Measurements from ENCODE around the gene ZNF444. TPM values are rescaled to one million over a fixed set of nuclear protein-coding genes. Genes with fewer than 3 reads are reported as not detected.

The ZNF444 gene
- 10 to 100 TPM in 3 of 4 donors, 1 to 10 TPM in 1; 5.3 to 38.9 (median 21.0) TPM for total RNA-seq

DNA sequence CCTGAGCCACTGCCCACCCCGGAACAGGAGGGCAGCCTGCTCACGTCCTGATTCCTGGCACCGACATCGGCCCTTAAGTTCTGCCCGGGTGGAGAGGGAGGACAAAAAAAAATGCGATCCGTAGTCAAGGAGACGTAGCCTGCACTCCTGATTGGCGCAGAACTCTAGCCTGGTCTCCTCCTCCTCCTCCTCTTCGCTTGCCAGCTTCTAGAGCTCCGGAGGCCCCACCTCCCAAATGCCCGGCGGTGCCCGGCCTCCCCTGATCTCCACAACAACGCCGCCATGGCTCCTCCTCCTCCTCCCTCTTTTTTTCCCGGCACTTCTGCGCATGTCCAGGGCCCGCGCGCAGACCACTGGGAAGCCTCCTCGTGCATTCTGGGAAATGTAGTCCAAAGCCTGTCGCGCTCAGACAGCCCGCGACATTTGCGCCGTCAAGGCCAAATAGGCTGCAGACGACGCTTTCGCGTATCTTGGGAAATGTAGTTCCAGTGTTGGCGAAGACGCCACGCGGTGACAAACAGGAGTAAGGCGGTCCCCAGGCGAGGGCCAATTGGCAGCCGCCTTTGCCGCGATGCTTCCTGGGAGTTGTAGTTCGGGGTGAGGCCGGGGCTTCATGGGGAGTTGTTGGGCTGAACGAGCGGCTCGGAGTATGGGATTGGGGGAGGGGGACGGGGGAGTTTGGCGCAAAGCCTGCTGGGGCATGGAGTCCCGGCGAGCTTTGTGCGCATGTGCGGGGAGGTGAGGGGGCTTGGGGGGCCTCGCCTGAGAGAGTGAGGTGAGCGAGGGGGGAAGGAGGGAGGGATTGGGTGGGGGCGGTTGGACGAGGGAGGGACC is at the start of gene ZNF444:
Gene ZNF444 (plus strand): TSS at position 705 of the 834 bp plus-strand sequence. CDS start 5,625 bp downstream, outside the sequence.
- Histone ChIP-seq H3K27me3 (no peaks in the 10 kb centered on the region), H3K4me1 (no peaks in the 10 kb centered on the region), H3K27ac (peak within 1 kb of the TSS; percentile 93), H3K36me3 (no peaks in the 10 kb centered on the region), H3K9me3 (no peaks in the 10 kb centered on the region), H3K4me3 (peak within 1 kb of the TSS; percentile 57 to 66)
- intact Hi-C loops (cut with DNase I; ENCODE audit: low total_unique reads), result no loop called here
- TF ChIP-seq, protein P1, sequence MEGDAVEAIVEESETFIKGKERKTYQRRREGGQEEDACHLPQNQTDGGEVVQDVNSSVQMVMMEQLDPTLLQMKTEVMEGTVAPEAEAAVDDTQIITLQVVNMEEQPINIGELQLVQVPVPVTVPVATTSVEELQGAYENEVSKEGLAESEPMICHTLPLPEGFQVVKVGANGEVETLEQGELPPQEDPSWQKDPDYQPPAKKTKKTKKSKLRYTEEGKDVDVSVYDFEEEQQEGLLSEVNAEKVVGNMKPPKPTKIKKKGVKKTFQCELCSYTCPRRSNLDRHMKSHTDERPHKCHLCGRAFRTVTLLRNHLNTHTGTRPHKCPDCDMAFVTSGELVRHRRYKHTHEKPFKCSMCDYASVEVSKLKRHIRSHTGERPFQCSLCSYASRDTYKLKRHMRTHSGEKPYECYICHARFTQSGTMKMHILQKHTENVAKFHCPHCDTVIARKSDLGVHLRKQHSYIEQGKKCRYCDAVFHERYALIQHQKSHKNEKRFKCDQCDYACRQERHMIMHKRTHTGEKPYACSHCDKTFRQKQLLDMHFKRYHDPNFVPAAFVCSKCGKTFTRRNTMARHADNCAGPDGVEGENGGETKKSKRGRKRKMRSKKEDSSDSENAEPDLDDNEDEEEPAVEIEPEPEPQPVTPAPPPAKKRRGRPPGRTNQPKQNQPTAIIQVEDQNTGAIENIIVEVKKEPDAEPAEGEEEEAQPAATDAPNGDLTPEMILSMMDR (IDR thresholded peaks at IDR 0.05), result peak in 1 of 4 experiments; percentile 17
- peak; percentile 48 to 56 for TF ChIP-seq POLR2A (IDR thresholded peaks at IDR 0.05)
- peak; percentile 99 for DNase-seq

DNA sequence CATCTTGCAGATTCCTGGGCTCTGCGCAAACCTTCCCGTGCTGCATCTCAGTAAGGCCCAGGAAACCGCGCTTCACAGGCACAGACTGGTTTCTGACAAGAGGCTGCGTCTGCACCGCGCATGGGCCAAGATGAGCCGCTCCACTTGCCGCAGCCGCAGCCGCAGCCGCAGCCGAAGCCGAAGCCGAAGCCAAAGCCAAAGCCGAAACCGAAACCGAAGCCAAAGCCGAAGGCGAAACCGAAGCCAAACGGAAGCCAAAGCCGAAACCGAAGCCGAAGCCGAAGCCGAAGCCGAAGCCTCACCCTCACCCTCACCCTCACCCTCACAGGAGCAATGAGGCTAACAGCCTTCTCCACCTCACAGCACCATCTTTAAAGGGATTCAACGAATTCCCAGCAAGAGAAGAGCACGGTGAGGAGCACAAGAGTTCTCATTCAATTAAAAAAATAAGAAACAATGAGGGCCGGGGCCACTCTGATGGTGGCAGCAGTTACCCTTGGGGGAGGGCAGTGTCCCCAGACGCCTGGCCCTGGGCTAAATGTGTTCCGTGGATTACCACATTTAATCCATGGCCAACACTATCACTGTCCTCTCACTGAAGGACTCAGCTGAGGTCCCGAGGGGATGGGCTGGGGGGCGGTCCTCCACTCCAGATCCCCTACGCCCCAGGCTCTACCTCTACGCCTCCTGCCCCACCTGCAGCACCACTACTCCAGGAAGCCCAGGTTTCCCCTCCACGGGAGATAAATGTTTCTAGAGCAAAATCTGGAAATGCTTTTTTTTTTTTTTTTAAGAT is 49.1 kb upstream of the ZNF444 start:
- intact Hi-C loops (cut with DNase I; ENCODE audit: low total_unique reads), result no loop called here
- H3K4me3 ChIP-seq, result no peak overlapping the region
- DNase-seq, result no peak
- no peaks in the 10 kb centered on the region for H3K4me1 ChIP-seq
- H3K27me3 ChIP-seq, result no peaks in the 10 kb centered on the region
- H3K27ac ChIP-seq, result peak overlapping the region in 1 of 2 donors; percentile 35
- H3K36me3 ChIP-seq, result no peaks in the 10 kb centered on the region
- no peaks in the 10 kb centered on the region for H3K9me3 ChIP-seq
- TF ChIP-seq, protein P1 (IDR thresholded peaks at IDR 0.05), result no peak
- TF ChIP-seq POLR2A (IDR thresholded peaks at IDR 0.05), result no peak

DNA sequence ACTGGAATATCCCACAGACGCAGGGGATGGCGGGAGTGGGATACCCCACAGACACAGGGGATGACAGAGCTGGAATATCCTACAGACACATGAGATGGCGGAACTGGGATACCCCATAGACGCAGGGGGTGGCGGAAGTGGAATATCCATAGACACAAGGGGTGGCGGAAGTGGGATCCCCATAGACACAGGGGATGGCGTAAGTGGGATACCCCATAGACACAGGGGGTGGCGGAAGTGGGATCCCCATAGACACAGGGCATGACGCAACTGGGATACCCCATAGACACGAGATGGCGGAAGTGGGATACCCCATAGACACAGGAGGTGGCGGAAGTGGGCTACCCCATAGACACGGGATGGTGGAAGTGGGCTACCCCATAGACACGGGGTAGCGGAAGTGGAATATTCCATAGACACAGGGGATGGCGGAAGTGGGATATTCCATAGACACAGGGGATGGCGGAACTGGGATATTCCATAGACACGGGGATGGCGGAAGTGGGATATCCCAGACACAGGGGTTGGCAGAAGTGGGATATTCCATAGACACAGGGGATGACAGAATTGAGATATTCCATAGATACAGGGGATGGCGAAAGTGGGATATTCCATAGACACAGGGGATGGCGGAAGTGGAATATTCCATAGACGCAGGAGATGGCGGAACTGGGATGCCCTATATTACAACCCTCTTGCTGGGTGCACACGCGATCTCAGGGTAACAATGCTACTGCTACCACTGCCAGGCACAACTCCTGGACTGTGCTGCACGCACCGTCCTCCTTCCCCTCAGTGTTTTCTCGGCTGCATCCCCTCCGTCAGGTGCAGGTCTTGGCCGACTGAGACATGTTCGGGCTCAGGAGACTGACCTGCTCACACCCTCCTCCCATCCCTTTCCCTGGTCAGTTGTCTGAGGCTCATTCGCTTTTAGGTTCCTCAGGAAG is 48.1 kb upstream of the ZNF444 start:
- no peak for DNase-seq
- Histone ChIP-seq H3K36me3 (no peaks in the 10 kb centered on the region), H3K4me1 (no peaks in the 10 kb centered on the region), H3K27ac (no peak overlapping the region), H3K27me3 (no peaks in the 10 kb centered on the region), H3K9me3 (no peaks in the 10 kb centered on the region), H3K4me3 (no peak overlapping the region)
- intact Hi-C loops (cut with DNase I; ENCODE audit: low total_unique reads), result no loop called here
- no peak for TF ChIP-seq POLR2A (IDR thresholded peaks at IDR 0.05)
- TF ChIP-seq, protein P1 (IDR thresholded peaks at IDR 0.05), result no peak

DNA sequence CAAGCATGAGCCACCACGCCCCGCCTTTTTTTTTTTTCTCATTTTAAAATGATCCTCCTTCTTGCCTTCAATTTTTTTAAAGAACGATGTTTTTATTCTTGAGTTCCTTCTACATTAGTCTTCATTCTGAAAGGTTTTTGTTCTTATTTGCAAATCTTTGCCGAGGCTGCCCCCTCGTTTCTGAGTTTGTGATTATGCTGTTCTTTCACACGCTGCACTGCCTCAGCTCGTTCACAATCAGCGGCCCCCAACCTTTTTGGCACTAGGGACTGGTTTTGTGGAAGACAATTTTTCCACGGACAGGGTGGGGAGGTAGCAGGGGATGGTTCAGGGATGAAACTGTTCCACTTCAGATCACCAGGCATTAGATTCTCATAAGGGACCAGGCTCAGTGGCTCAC is 46.6 kb upstream of the ZNF444 start:
- H3K4me3 ChIP-seq, result no peak overlapping the region
- no peak for DNase-seq
- H3K27ac ChIP-seq, result no peak overlapping the region
- H3K9me3 ChIP-seq, result no peaks in the 10 kb centered on the region
- H3K27me3 ChIP-seq, result no peaks in the 10 kb centered on the region
- no peaks in the 10 kb centered on the region for H3K4me1 ChIP-seq
- TF ChIP-seq, protein P1 (IDR thresholded peaks at IDR 0.05), result no peak
- TF ChIP-seq POLR2A (IDR thresholded peaks at IDR 0.05), result no peak
- H3K36me3 ChIP-seq, result no peaks in the 10 kb centered on the region
- intact Hi-C loops (cut with DNase I; ENCODE audit: low total_unique reads), result no loop called here
